ENCODE measurements around the gene RAB11FIP4. TPM values are rescaled to one million over a fixed set of nuclear protein-coding genes. Genes with fewer than 3 reads are reported as not detected.

The RAB11FIP4 gene
- total and polyA plus RNA-seq, 2 of the 13 experiments (the other 11 are each of a cell fraction or from before 2014, with no cell fraction given) = 28.0 to 89.3 TPM

GRCh38 chr17:31467502-31468256 is 76.2 kb downstream of the RAB11FIP4 start (continued):
- TF ChIP-seq KDM5B (CRISPR knock-in tag; IDR thresholded peaks at IDR 0.05; ENCODE audit: borderline replicate concordance) (peak; percentile 6; the same call in 1 of the 2 replicates), ZNF800 (CRISPR knock-in tag; IDR thresholded peaks at IDR 0.05) (no peak), NFIC (IDR thresholded peaks at IDR 0.05; ENCODE audit: low read length) (no peak), ARNTL (CRISPR knock-in tag; IDR thresholded peaks at IDR 0.05) (peak; percentile 45; the same call in 1 of the 2 replicates), ZNF124 (CRISPR knock-in tag; IDR thresholded peaks at IDR 0.05) (0 out of 2 replicates have a peak, but pooled peaks have one; percentile 66), ZBTB20 (CRISPR knock-in tag; IDR thresholded peaks at IDR 0.05; ENCODE audit: borderline replicate concordance, low read depth) (no peak), ZSCAN29 (CRISPR knock-in tag; conservative IDR thresholded peaks at IDR 0.05) (0 out of 2 replicates have a peak, but pooled peaks have one; percentile 69), SIN3B (IDR thresholded peaks at IDR 0.05; ENCODE audit: low read length) (no peak), HOXA3 (CRISPR knock-in tag; IDR thresholded peaks at IDR 0.05) (peak; percentile 79), ZNF431 (CRISPR knock-in tag; IDR thresholded peaks at IDR 0.05; ENCODE audit: borderline replicate concordance, low read depth) (no peak; the same call in 1 of the 2 replicates), GATA4 (IDR thresholded peaks at IDR 0.05; ENCODE audit: borderline replicate concordance, low read depth) (no peak), TGIF2 (CRISPR knock-in tag; IDR thresholded peaks at IDR 0.05) (no peak), ZNF619 (CRISPR knock-in tag; IDR thresholded peaks at IDR 0.05) (no peak), PITX1 (CRISPR knock-in tag; IDR thresholded peaks at IDR 0.05) (peak; percentile 76), NFE2 (CRISPR knock-in tag; IDR thresholded peaks at IDR 0.05) (no peak), ZNF703 (CRISPR knock-in tag; IDR thresholded peaks at IDR 0.05; ENCODE audit: borderline replicate concordance) (no peak), IRX3 (CRISPR knock-in tag; IDR thresholded peaks at IDR 0.05; ENCODE audit: borderline replicate concordance, low read depth) (no peak), ZNF318 (CRISPR knock-in tag; IDR thresholded peaks at IDR 0.05) (no peak), POLR2AphosphoS5 (IDR thresholded peaks at IDR 0.05; ENCODE audit: low read depth, low read length) (peak; percentile 48), MED1 (CRISPR knock-in tag; IDR thresholded peaks at IDR 0.05) (peak; percentile 80), NFRKB (IDR thresholded peaks at IDR 0.05) (no peak), GTF3A (CRISPR knock-in tag; conservative IDR thresholded peaks at IDR 0.05) (no peak)

Data from HepG2 (cell line).